NCI-H82 treated with DMSO at 0.1 percent for 48 hours (cell line): ENCODE results near the gene CLEC4F.
A peak's percentile ranks its signal among the peaks of the same experiment; 100 is the strongest.

Experiments
- DNase-seq: peaks from one replicate; lab custom pipeline; 2025; ENCODE audit not compliant: unreplicated experiment; lab: John Stamatoyannopoulos, UW

CLEC4F gene

GRCh38 chr2:70789304-70790135 is 30.9 kb downstream of the CLEC4F start:
- DNase-seq = peak; percentile 48

- peak; percentile 47 for DNase-seq
These were observed 35.1 kb downstream of the CLEC4F start for GRCh38 chr2:70785137-70785911.

GRCh38 chr2:70784320-70784719 is 36.1 kb downstream of the CLEC4F start:
- DNase-seq = no peak

GRCh38 chr2:70779911-70780545 is 40.4 kb downstream of the CLEC4F start:
- DNase-seq = no peak

GRCh38 chr2:70779491-70779890 is 40.9 kb downstream of the CLEC4F start:
- DNase-seq = no peak

- no peak for DNase-seq
These were observed 41.7 kb downstream of the CLEC4F start for GRCh38 chr2:70778676-70779075.

- no peak for DNase-seq
These were observed 42.9 kb downstream of the CLEC4F start for GRCh38 chr2:70777450-70777849.

- DNase-seq = no peak
These were observed 44.1 kb downstream of the CLEC4F start for GRCh38 chr2:70776266-70776665.

GRCh38 chr2:70775141-70775540 is 45.3 kb downstream of the CLEC4F start:
- no peak for DNase-seq

GRCh38 chr2:70772486-70773155 is 47.8 kb downstream of the CLEC4F start:
- no peak for DNase-seq

- DNase-seq = no peak
These were observed 49.0 kb downstream of the CLEC4F start for GRCh38 chr2:70771446-70771845.

- DNase-seq = no peak
These were observed 50.9 kb downstream of the CLEC4F start for GRCh38 chr2:70769450-70769849.

GRCh38 chr2:70768590-70769085 is 51.8 kb downstream of the CLEC4F start:
- DNase-seq = no peak

GRCh38 chr2:70767699-70768589 is 52.5 kb downstream of the CLEC4F start, which contains the start of gene ADD2:
Gene ADD2, minus strand, starts transcription at chr2:70768200. Its CDS starts 61,792 bp downstream, at chr2:70706408.
- peak; percentile 24 for DNase-seq

- DNase-seq = no peak
These were observed 53.2 kb downstream of the CLEC4F start for GRCh38 chr2:70767079-70767698.

- no peak for DNase-seq
These were observed 53.9 kb downstream of the CLEC4F start for GRCh38 chr2:70766357-70767078.

GRCh38 chr2:70765507-70765906 is 54.9 kb downstream of the CLEC4F start:
- DNase-seq = no peak

- no peak for DNase-seq
These were observed 61.0 kb downstream of the CLEC4F start for GRCh38 chr2:70759446-70759845.
